GM10248 (cell line): ENCODE data around the gene VWCE.

Experiments used
- CTCF ChIA-PET: fragments of 300-600 bp; sonication (Branson Sonifier 250); formaldehyde crosslinking; extraction: SDS; loops from one replicate; lab custom pipeline; 2021; ENCODE audit warnings: antibody characterized with exemption; lab: Yijun Ruan, JAX
- POLR2A ChIA-PET: fragments of 350-650 bp; sonication (Branson Sonifier 250); formaldehyde crosslinking; extraction: SDS; loops from one replicate; lab custom pipeline; 2020; ENCODE audit warnings: antibody characterized with exemption; lab: Yijun Ruan, JAX
- DNase-seq: peaks from one replicate; pipeline ENCODE4 v3.0.0; 2012; ENCODE audit errors: extremely low spot score
- CTCF ChIP-seq: IDR thresholded peaks from 2 replicates; pipeline ENCODE4 v1.5.1; 2012; ENCODE audit warnings: mild to moderate bottlenecking, low read depth; ENCODE audit errors: extremely low read depth, missing control alignments, control extremely low read depth

VWCE gene

GRCh38 chr11:61302550-61302949 is 7.4 kb upstream of the VWCE start:
- CTCF ChIA-PET = interaction anchor here (1.0 to 2.2 kb wide), 5 partner anchors 10 to 48 kb away, joined by 3 to 5 read pairs (median 4); no protein-coding TSS in a partner anchor
- no peak for TF ChIP-seq CTCF
- no peak for DNase-seq
- POLR2A ChIA-PET = no interaction called here

GRCh38 chr11:61298663-61299244 is 3.6 kb upstream of the VWCE start:
- no peak for DNase-seq
- ChIA-PET CTCF (interaction anchor here (1.1 to 2.4 kb wide), 7 partner anchors 9 to 87 kb away, joined by 3 to 8 read pairs (median 5); no protein-coding TSS in a partner anchor), POLR2A (interaction anchor here (0.7 kb wide), 2 partner anchors 14 to 101 kb away, joined by 3 read pairs; no protein-coding TSS in a partner anchor)
- TF ChIP-seq CTCF = no peak

- TF ChIP-seq CTCF = no peak
- no peak for DNase-seq
- POLR2A ChIA-PET = no interaction called here
- CTCF ChIA-PET = interaction anchor here (2.4 kb wide), 1 partner anchor 14 kb away, joined by 8 read pairs; no protein-coding TSS in a partner anchor
These were observed 2.6 kb upstream of the VWCE start for GRCh38 chr11:61297746-61298145.

GRCh38 chr11:61297341-61297740 is 2.2 kb upstream of the VWCE start:
- no peak for DNase-seq
- TF ChIP-seq CTCF = no peak
- ChIA-PET CTCF (interaction anchor here (0.7 to 2.4 kb wide), 2 partner anchors 15 to 40 kb away, joined by 3 to 8 read pairs; no protein-coding TSS in a partner anchor), POLR2A (no interaction called here)

GRCh38 chr11:61295596-61295926 is 445 bp upstream of the VWCE start:
- CTCF ChIA-PET = interaction anchor here (0.9 to 1.5 kb wide), 3 partner anchors 16 to 90 kb away, joined by 3 to 5 read pairs (median 3); no protein-coding TSS in a partner anchor

More at GRCh38 chr11:61295596-61295926, 445 bp upstream of the VWCE start:
- POLR2A ChIA-PET = no interaction called here
- DNase-seq = no peak
- no peak for TF ChIP-seq CTCF
